ENCODE measurements around the gene THRAP3. TPM values are rescaled to one million over a fixed set of nuclear protein-coding genes. Genes with fewer than 3 reads are reported as not detected.

The THRAP3 gene
- total and polyA plus RNA-seq, 7 donors, result 45.8 to 159 (median 96.6) TPM

GRCh38 chr1:36320291-36320761 lies 96.1 kb downstream of the THRAP3 start:
- no peak for TF ChIP-seq CTCF (IDR thresholded peaks at IDR 0.05)
- H3K27ac ChIP-seq, result peak overlapping the region; percentile 56
- DNase-seq, result no peak
- H3K4me3 ChIP-seq, result peak overlapping the region; percentile 68
- H3K27me3 ChIP-seq (ENCODE audit: insufficient read depth in 3 of 3, low read length in 2 of 3), result peaks cover 0 to 5% (median 0%) of the 10 kb centered on the region in 3 donors
- H3K36me3 ChIP-seq (ENCODE audit: insufficient read depth in 1 of 2, low read depth in 1 of 2), result no peaks in the 10 kb centered on the region
- 64 to 72% (median 70%) methylated on average over 16 of the region's 16 CpGs for WGBS, 3 donors
- intact Hi-C loops (cut with DNase I), result no loop called here
- peaks cover 10% of the 10 kb centered on the region for H3K4me1 ChIP-seq
- no peaks in the 10 kb centered on the region for H3K9me3 ChIP-seq
- no peak for ATAC-seq

GRCh38 chr1:36320767-36321118 lies 96.5 kb downstream of the THRAP3 start:
- H3K4me3 ChIP-seq, result peak overlapping the region; percentile 68
- ATAC-seq (no peak), DNase-seq (no peak)
- TF ChIP-seq CTCF (IDR thresholded peaks at IDR 0.05), result no peak
- peaks cover 10% of the 10 kb centered on the region for H3K4me1 ChIP-seq
- no peaks in the 10 kb centered on the region for H3K36me3 ChIP-seq (ENCODE audit: insufficient read depth in 1 of 2, low read depth in 1 of 2)
- 43 to 45% (median 44%) methylated on average over 17 to 23 of the region's 23 CpGs for WGBS, 3 donors
- no peaks in the 10 kb centered on the region for H3K9me3 ChIP-seq
- H3K27ac ChIP-seq, result peak overlapping the region; percentile 56
- intact Hi-C loops (cut with DNase I), result no loop called here
- peaks cover 0 to 5% (median 0%) of the 10 kb centered on the region in 3 donors for H3K27me3 ChIP-seq (ENCODE audit: insufficient read depth in 3 of 3, low read length in 2 of 3)

GRCh38 chr1:36321119-36321951 lies 97.1 kb downstream of the THRAP3 start:
- peak overlapping the region; percentile 56 for H3K27ac ChIP-seq
- intact Hi-C loops (cut with DNase I), result no loop called here
- 22 to 31% (median 26%) methylated on average over 51 to 59 of the region's 59 CpGs for WGBS, 3 donors
- H3K4me3 ChIP-seq, result peak overlapping the region; percentile 68
- ATAC-seq (peak; percentile 45 to 70 (median 66)), DNase-seq (peak; percentile 84 to 88)
- no peaks in the 10 kb centered on the region for H3K36me3 ChIP-seq (ENCODE audit: insufficient read depth in 1 of 2, low read depth in 1 of 2)
- peaks cover 0 to 5% (median 0%) of the 10 kb centered on the region in 3 donors for H3K27me3 ChIP-seq (ENCODE audit: insufficient read depth in 3 of 3, low read length in 2 of 3)
- no peak for TF ChIP-seq CTCF (IDR thresholded peaks at IDR 0.05)
- H3K4me1 ChIP-seq, result peaks cover 10% of the 10 kb centered on the region
- H3K9me3 ChIP-seq, result no peaks in the 10 kb centered on the region

GRCh38 chr1:36322041-36322785 lies 98.0 kb downstream of the THRAP3 start:
- Histone ChIP-seq H3K9me3 (no peaks in the 10 kb centered on the region), H3K36me3 (ENCODE audit: insufficient read depth in 1 of 2, low read depth in 1 of 2) (no peaks in the 10 kb centered on the region), H3K4me3 (peak overlapping the region; percentile 68), H3K4me1 (peaks cover 10% of the 10 kb centered on the region), H3K27me3 (ENCODE audit: insufficient read depth in 3 of 3, low read length in 2 of 3) (peaks cover 0 to 5% (median 0%) of the 10 kb centered on the region in 3 donors), H3K27ac (peak overlapping the region; percentile 56)
- no peak for TF ChIP-seq CTCF (IDR thresholded peaks at IDR 0.05)
- ATAC-seq, result peak in 3 of 4 donors; percentile 1 to 4 (median 2)
- no peak for DNase-seq
- WGBS, 3 donors, result 69 to 74% (median 70%) methylated on average over 62 to 67 of the region's 67 CpGs
- intact Hi-C loops (cut with DNase I), result no loop called here
